Astrocyte of the cerebellum (primary cell): ENCODE data around the gene GASK1A.
"Not testable (repeated sequence)": the region's sequence is repeated elsewhere in the genome, so short reads cannot be mapped to it uniquely, and the experiment has no call there.

Source experiments
- DNase-seq: peaks from one replicate; pipeline ENCODE4 v3.0.0-alpha.2; 2011; ENCODE audit warnings: low read depth
- H3K4me3 ChIP-seq: 2 replicates; pipeline ENCODE4 v1.5.1; 2011; ENCODE audit warnings: mild to moderate bottlenecking, low read depth, low read length, moderate library complexity
- CTCF ChIP-seq: IDR thresholded peaks from 2 replicates; pipeline ENCODE4 v1.5.1; 2012; ENCODE audit warnings: low read length, low read depth, moderate library complexity, mild to moderate bottlenecking; ENCODE audit errors: missing control alignments
- in situ Hi-C: cut with HindIII; loops from 2 replicates; pipeline ENCODE4 v1.10.0; 2017; ENCODE audit warnings: low sequenced_read_pairs

Gene GASK1A

DNA sequence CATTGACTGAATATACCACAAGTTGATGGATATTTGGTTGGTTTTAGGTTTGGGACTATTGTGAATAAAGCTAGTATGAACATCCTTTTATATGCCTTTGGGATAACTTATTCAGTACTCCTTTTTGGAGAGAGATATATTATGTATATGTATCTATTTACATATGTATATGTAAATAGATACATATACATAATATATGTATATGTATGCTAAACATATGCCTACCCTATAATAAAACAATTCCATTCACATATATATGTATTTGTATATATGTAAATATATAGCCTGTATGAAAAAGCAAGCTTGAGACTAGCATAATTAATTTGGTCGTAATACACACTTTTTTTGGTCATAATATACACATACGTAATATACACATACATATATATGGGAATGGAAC is 15.8 kb upstream of the GASK1A start:
- no peak overlapping the region for H3K4me3 ChIP-seq
- no peak for TF ChIP-seq CTCF
- no peak for DNase-seq
- in situ Hi-C loops: loop anchor here (10.0 kb wide), 1 partner anchor 162 kb away; no protein-coding TSS in a partner anchor

- no peak overlapping the region for H3K4me3 ChIP-seq
- no peak for DNase-seq
- TF ChIP-seq CTCF: no peak
- in situ Hi-C loops: loop anchor here (10.0 kb wide), 1 partner anchor 161 kb away; no protein-coding TSS in a partner anchor
Measured at GRCh38 chr3:42964266-42964665, 14.8 kb upstream of the GASK1A start.

GRCh38 chr3:42970557-42970956 is 8.6 kb upstream of the GASK1A start:
- no peak for DNase-seq
- no peak for TF ChIP-seq CTCF
- H3K4me3 ChIP-seq: no peak overlapping the region
- in situ Hi-C loops: no loop called here

- H3K4me3 ChIP-seq: no peak overlapping the region
- in situ Hi-C loops: no loop called here
- DNase-seq: no peak
- no peak for TF ChIP-seq CTCF
Measured at GRCh38 chr3:42970976-42971772, 7.9 kb upstream of the GASK1A start.

DNA sequence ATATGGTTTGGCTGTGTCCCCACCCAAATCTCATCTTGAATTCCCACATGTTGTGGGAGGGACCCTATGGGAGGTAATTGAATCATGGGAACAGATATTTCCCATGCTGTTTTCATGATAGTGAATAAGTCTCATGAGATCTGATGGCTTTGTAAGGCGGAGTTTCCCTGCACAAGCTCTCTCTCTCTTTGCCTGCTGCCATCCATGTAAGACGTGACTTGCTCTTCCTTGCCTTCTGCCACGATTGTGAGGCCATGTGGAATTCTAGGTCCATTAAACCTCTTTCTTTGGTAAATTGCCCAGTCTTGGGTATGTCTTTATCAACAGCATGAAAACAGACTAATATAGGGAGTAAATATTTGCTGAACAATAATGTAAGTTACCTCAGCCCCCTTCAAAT is 4.2 kb upstream of the GASK1A start:
- DNase-seq, in situ Hi-C loops, H3K4me3 ChIP-seq: not testable (repeated sequence)

DNA sequence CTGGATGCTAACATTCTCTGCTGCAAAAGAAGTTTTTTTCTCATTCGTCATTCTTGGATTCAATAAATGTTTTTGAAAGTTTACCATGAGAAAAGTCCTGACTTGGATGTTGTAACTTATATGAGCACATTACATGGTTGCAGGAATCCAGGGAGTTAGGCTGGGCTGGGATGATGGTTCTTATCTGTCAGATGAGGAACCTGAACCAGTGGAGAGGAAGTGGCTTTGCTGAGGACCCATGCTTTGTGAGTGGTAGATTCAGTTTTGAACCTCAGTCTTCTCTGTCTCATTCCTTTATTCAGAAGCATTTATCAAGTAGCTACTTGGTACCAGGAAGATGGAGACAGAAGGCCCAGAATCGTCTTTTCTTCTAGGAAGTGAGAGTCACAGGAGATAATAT is 3.7 kb upstream of the GASK1A start:
- TF ChIP-seq CTCF: no peak
- no peak for DNase-seq
- no peak overlapping the region for H3K4me3 ChIP-seq
- in situ Hi-C loops: no loop called here

DNA sequence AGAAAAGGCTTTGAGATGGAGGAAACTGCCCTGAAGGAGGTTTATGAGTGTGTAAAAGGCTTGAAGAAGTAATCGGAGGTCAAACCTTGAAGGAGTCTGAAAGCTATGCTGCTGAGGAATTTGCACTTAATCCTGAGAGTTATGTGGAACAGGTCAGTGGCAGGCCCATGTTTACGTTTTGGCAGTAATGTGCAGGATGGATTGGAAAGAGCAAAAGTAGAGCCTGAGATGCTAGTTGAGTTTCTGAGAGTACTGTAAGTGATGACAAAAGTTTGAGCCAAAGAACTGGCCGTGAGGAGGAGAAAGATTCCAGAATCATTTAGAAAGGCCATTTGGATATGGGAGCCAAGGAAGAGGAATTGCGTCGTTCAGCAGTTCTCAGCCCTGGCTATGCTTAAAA is 3.2 kb upstream of the GASK1A start:
- in situ Hi-C loops: no loop called here
- no peak for DNase-seq
- H3K4me3 ChIP-seq: no peak overlapping the region
- no peak for TF ChIP-seq CTCF
